ENCODE results near the gene KCNK1.
"Not testable (repeated sequence)": the region's sequence is repeated elsewhere in the genome, so short reads cannot be mapped to it uniquely, and the experiment has no call there.

KCNK1 gene

DNA sequence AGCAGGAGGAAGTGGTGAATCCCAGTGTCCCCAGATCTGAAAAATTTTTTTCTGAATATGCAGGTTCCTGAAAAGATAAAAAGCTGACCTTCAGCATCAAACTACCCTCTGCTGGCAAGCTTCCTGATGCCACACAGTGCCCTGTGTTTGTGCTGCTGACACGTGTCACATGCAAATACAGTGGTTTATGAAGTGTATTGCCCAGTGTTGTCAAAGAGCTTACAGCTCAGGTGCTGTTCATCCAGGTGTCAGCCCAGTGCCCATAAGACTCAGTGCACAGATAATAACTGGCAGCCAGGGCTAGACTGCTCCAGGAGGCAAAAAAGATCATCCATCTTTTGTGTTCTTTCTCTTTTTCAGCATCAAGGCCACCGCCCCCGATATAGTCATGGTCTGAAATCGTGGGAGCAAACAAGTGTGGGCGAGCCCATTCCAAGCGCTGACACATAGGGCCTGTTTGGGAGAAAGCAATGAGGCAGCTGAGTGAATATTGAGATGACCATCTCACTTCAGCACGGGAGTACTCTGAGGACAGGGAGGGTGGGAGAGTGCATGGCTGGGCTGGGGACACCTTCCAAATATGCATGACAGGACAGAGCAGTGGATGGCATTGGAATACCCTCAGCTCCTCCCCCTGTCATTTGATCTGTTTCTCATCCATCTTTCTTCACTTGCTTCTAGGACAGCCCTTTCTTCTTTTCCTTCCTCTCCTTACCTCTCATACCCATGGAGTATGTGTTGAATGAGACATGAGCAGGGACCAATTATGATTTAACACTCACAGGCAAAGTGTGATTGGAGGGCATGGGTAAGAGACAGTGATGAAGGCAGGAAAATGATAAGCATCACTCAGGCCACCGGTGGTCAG, 6.4 kb upstream of the KCNK1 start:
- no peak for DNase-seq (ENCODE audit: low spot score)

GRCh38 chr1:233608988-233609387, 4.9 kb upstream of the KCNK1 start:
- no peak for DNase-seq (ENCODE audit: low spot score)

DNA sequence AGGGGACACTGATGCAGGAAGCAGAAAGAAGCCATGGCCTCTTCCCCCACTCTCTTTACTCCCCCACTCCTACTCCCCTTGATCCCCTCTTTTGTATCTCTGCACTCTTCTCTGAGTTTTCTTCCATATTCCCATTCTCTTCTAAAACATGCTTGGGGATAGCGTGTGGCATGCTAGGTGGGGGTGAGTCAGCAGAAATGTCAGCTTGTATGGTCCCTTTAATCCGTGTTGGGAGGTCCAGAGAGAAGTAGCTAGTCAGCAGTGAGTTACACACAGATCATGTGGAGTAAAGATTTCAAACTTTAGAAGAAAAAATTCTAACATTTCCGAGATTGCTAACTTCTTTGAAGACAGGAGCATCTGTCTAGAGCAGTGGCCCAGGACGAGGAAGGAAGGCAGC, 4.0 kb upstream of the KCNK1 start:
- no peak for DNase-seq (ENCODE audit: low spot score)

- no peak for DNase-seq (ENCODE audit: low spot score)
These were observed 3.3 kb upstream of the KCNK1 start for GRCh38 chr1:233610628-233611027.

GRCh38 chr1:233611363-233611762, 2.5 kb upstream of the KCNK1 start:
- DNase-seq (ENCODE audit: low spot score) = not testable (repeated sequence)

- peak; percentile 39 for DNase-seq (ENCODE audit: low spot score)
These were observed 352 bp downstream of the KCNK1 start for GRCh38 chr1:233614173-233614742.

- DNase-seq (ENCODE audit: low spot score) = no peak
These were observed 1.0 kb downstream of the KCNK1 start for GRCh38 chr1:233614743-233615521.

- no peak for DNase-seq (ENCODE audit: low spot score)
These were observed 1.7 kb downstream of the KCNK1 start for GRCh38 chr1:233615571-233615970.

GRCh38 chr1:233617025-233617424, 3.1 kb downstream of the KCNK1 start:
- no peak for DNase-seq (ENCODE audit: low spot score)

- DNase-seq (ENCODE audit: low spot score) = not testable (repeated sequence)
These were observed 5.5 kb downstream of the KCNK1 start for GRCh38 chr1:233619414-233619813.

DNA sequence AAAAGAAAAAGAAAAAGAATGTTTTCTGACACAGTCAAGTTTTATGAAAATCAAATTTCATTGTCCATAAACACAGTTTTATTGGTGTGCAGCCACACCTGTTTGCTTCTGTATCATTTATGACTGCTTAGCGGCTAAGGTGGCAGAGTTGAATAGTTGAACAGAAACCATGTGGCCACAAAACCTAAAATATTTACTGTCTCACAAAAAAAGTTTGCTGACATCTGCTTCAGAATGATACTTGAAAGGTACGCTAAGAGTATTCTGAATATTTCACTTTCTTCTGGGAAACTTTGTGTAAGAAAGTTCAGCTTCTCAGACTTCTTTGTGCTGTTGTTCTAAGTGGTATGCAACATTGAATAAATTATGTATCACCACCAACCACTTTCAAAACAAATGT, 6.2 kb downstream of the KCNK1 start:
- no peak for DNase-seq (ENCODE audit: low spot score)

DNA sequence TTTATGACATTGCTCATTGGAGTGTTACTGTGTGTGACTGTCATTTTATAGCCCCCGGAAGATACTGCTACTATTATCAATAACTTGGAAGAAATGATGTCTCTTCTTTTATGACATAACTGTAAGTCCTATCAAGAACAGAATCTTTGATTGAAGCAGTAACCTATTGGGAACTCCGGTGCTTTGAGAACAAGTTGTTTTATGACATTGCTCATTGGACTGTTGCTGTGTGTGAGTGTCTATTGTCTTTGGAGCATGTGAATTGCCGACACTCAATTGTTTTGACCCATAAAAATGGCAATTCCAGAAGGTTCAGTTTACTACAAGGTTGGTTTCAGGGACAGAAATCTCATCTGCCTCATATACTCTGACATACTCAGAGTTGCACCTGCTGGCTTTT, 8.0 kb downstream of the KCNK1 start:
- no peak for DNase-seq (ENCODE audit: low spot score)

GRCh38 chr1:233624289-233624688, 10.4 kb downstream of the KCNK1 start:
- no peak for DNase-seq (ENCODE audit: low spot score)

DNA sequence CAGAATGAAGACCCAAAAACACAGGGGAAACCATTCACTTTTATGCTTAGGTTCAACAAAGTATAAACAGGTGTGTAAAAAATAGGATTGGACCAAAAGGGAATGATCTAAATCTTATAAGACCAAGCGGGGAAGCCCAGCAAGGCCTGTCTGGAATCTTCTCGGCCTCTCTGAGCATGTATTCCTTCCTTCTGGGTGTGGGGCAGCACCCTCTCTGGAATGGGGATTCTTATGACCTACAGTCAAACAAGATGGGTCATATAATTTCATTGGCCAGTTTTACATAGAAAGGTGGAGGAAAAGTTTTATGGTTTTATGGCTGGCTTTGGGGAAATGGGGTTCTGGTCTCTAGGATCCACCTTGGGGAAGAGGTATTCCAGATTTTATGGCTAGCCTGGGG, 11.2 kb downstream of the KCNK1 start:
- DNase-seq (ENCODE audit: low spot score) = no peak

DNA sequence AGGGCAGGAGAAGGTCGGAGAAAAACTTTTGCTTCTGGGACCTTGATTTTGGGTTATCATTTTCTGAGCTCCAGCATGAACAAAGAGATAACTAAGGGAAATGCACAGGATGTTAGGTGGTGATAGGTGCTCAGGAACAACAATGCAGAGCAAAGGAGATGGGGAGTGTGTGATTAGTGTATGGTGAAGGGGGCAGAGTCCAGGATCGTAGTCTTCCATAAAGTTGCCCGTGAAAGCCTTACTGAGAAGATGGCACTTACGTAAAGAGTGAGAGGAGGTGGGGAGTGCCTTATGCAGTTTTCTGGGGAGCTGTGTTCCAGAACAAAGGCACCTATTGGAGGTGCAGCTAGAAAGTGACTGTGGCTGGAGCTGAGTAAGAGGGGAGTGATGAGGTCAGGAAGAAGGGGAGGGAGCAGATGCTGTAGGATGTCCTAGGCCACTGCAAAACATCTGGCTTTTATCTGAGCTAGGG, 11.6 kb downstream of the KCNK1 start:
- no peak for DNase-seq (ENCODE audit: low spot score)

- DNase-seq (ENCODE audit: low spot score) = no peak
These were observed 13.5 kb downstream of the KCNK1 start for GRCh38 chr1:233627376-233627775.

DNA sequence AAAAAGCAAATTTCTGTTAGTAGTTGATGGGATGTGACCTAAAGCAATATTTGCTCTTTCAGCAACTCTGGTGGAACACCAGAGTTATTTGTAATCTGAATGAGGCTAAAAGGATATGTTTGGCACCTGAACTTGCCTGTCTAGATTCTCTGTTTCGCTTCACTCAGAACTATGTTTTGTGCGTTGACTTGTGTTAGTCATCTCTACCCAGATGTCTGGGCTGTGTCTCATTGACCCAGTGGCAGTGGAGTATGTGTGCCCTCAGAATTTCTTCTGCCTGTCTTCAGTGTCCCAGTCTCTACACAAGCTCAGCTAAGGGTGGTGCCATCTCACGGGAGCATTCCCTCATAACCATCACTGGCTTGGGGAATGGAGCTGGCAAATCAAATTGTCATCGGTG, 13.9 kb downstream of the KCNK1 start:
- DNase-seq (ENCODE audit: low spot score) = no peak

DNA sequence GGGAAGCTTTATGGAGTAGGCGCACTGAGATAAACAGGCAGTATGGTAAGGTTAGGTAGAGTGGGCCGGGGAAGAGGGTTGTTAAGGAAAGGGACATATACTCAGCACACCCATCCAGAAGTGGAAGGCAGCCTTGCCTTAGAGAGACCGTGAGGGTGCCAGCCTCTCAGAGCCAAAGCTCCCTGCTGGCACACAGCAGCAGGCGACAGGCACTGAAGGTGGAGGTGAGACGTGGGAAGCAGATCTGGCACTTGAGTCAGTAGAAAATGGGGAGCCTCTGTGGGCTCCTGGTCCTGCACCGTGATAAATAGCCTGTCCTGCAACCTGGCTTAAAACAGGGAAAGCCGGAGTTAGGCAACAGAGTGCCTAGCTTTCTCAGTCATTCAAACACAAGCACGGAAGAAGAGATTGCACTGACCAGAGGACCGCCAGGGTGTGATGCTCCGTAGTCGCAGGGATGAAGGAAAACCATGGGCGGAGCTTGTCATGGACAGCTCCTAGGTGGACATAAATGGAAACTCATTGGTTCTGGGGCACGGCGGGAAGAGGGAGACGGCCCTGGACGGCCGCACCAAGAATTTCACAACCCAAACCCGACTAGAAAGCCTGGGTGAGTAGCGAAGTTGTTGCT, 15.5 kb downstream of the KCNK1 start:
- DNase-seq (ENCODE audit: low spot score) = no peak

GRCh38 chr1:233631810-233632405, 18.0 kb downstream of the KCNK1 start:
- DNase-seq (ENCODE audit: low spot score) = no peak

GRCh38 chr1:233632436-233632835, 18.5 kb downstream of the KCNK1 start:
- no peak for DNase-seq (ENCODE audit: low spot score)

GRCh38 chr1:233635765-233636502, 22.0 kb downstream of the KCNK1 start:
- no peak for DNase-seq (ENCODE audit: low spot score)

Measured in AG08395 (cell line).